Measurements from ENCODE around the gene CUX1. TPM values are rescaled to one million over a fixed set of nuclear protein-coding genes. Genes with fewer than 3 reads are reported as not detected.

The CUX1 gene
- total RNA-seq, 1 experiment from 2014 or later: 64.3 TPM

- peaks cover 27% of the 10 kb centered on the region for H3K4me1 Mint-ChIP-seq
- ChIA-PET POLR2A (no interaction called here), CTCF (no interaction called here)
Observed at GRCh38 chr7:102149416-102149815, 332.0 kb downstream of the CUX1 start.

More at GRCh38 chr7:102149416-102149815, 332.0 kb downstream of the CUX1 start:
- Mint-ChIP-seq H3K36me3 (peaks cover 10% of the 10 kb centered on the region), H3K4me3 (no peak overlapping the region), H3K27me3 (ENCODE audit: low read depth) (no peaks in the 10 kb centered on the region), H3K27ac (peak overlapping the region; percentile 82), H3K9me3 (no peaks in the 10 kb centered on the region)
- no peak for TF ChIP-seq ZNF281 (CRISPR knock-in tag; IDR thresholded peaks at IDR 0.05)
- no peak for TF ChIP-seq CREB1 (CRISPR knock-in tag; IDR thresholded peaks at IDR 0.05)
- TF ChIP-seq ESRRA (CRISPR knock-in tag; IDR thresholded peaks at IDR 0.05; ENCODE audit: borderline replicate concordance): no peak
- no peak for TF ChIP-seq TP53 (CRISPR knock-in tag; IDR thresholded peaks at IDR 0.05)
- TF ChIP-seq ZNF121 (CRISPR knock-in tag; IDR thresholded peaks at IDR 0.05): no peak
- TF ChIP-seq CTCF (IDR thresholded peaks at IDR 0.05): no peak
- TF ChIP-seq CDX4 (CRISPR knock-in tag; IDR thresholded peaks at IDR 0.05; ENCODE audit: borderline replicate concordance): no peak
- no peak for TF ChIP-seq TCF7 (CRISPR knock-in tag; IDR thresholded peaks at IDR 0.05; ENCODE audit: low read depth)
- TF ChIP-seq ZNF423 (CRISPR knock-in tag; IDR thresholded peaks at IDR 0.05): no peak
- no peak for TF ChIP-seq ATF6 (CRISPR knock-in tag; IDR thresholded peaks at IDR 0.05)
- TF ChIP-seq PRDM15 (CRISPR knock-in tag; IDR thresholded peaks at IDR 0.05): no peak
- no peak for TF ChIP-seq ZNF416 (CRISPR knock-in tag; IDR thresholded peaks at IDR 0.05)
- no peak for TF ChIP-seq ELF4 (CRISPR knock-in tag; IDR thresholded peaks at IDR 0.05; ENCODE audit: low read depth)
- TF ChIP-seq ZNF512 (CRISPR knock-in tag; IDR thresholded peaks at IDR 0.05; ENCODE audit: borderline replicate concordance): no peak
- no peak for TF ChIP-seq SOX15 (CRISPR knock-in tag; IDR thresholded peaks at IDR 0.05)
- no peak for TF ChIP-seq MYBL2 (CRISPR knock-in tag; IDR thresholded peaks at IDR 0.05)
- TF ChIP-seq OVOL2 (CRISPR knock-in tag; IDR thresholded peaks at IDR 0.05; ENCODE audit: borderline replicate concordance): no peak
- no peak for TF ChIP-seq PRRX2 (CRISPR knock-in tag; IDR thresholded peaks at IDR 0.05)
- ATAC-seq: no peak
- DNase-seq (ENCODE audit: low spot score): no peak
